HEK293 (cell line): ENCODE measurements around the gene CALHM3.

Experiments used
- KLF9 ChIP-seq: fragments of 450-650 bp; formaldehyde crosslinking; IDR thresholded peaks from 2 replicates; pipeline ENCODE4 v1.5.1; 2016; ENCODE audit warnings: missing biosample characterization, missing genetic modification characterization, low read depth
- ZNF132 ChIP-seq: fragments of 450-650 bp; formaldehyde crosslinking; IDR thresholded peaks from 2 replicates; pipeline ENCODE4 v1.5.1; 2017; ENCODE audit warnings: missing biosample characterization, missing genetic modification characterization, borderline replicate concordance
- ZNF768 ChIP-seq: fragments of 450-650 bp; formaldehyde crosslinking; IDR thresholded peaks from 2 replicates; pipeline ENCODE4 v1.5.1; 2018; ENCODE audit warnings: missing biosample characterization, mild to moderate bottlenecking, missing genetic modification characterization
- TF ChIP-seq, protein P1 (sequence below): fragments of 450-650 bp; formaldehyde crosslinking; IDR thresholded peaks from 2 replicates; pipeline ENCODE4 v1.5.1; 2016; ENCODE audit warnings: missing biosample characterization, missing genetic modification characterization
- TF ChIP-seq, protein P2 (sequence below): fragments of 450-650 bp; formaldehyde crosslinking; IDR thresholded peaks from 2 replicates; pipeline ENCODE4 v1.5.1; 2016; ENCODE audit warnings: missing biosample characterization, missing genetic modification characterization, low read depth
- TF ChIP-seq, protein P3 (sequence below): sonication (generic); formaldehyde crosslinking; IDR thresholded peaks from 2 replicates; pipeline ENCODE4 v1.8.1; 2022; ENCODE audit warnings: mild to moderate bottlenecking, moderate library complexity, missing genetic modification reagents

DNA sequence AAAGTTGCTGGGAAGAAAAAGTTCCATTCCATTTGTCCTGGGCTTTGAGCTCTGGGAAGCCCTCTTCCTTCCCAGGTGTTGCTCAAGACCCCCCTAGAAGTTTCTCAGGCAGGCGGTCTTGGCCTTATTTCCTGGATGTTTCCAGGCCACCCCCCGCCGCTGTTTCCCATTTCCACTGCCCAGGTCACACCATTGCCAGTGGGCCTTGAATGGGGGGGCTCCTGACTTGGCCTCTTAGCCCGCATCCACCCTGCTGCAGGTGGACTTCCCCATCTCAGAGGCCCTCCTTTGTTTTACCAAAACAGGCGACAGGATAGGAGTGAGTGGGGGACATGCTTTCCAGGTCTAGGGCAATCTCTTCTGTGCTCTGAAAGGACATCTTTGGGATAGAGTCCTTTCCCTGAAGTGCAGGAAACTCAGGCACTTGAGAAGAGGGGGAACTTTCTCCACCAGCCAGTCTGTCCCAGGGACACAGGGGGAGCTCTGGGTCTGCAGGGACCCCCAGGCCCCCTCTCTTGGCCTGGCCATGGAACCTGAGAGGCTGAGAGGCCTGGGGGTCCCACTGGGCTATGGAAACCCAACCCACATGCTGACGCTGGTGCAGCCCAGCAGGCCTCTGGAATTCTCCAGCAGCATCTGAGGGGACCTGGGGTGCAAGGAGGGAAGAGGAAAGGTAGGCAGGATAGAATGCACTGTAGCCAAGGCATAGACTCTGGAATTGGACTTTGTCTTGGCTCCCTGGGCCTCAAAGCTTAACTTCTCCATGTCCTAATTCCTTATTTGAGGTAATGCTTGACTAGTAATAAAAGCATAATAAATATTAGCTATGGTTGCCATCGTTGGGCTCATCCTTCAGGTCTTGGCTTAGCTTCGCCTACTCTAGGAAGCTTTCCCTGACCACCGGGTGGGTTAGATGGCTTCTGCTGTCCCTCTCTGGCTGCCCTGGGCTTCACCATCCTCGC is 32.0 kb upstream of the CALHM3 start:
- TF ChIP-seq, protein P1, sequence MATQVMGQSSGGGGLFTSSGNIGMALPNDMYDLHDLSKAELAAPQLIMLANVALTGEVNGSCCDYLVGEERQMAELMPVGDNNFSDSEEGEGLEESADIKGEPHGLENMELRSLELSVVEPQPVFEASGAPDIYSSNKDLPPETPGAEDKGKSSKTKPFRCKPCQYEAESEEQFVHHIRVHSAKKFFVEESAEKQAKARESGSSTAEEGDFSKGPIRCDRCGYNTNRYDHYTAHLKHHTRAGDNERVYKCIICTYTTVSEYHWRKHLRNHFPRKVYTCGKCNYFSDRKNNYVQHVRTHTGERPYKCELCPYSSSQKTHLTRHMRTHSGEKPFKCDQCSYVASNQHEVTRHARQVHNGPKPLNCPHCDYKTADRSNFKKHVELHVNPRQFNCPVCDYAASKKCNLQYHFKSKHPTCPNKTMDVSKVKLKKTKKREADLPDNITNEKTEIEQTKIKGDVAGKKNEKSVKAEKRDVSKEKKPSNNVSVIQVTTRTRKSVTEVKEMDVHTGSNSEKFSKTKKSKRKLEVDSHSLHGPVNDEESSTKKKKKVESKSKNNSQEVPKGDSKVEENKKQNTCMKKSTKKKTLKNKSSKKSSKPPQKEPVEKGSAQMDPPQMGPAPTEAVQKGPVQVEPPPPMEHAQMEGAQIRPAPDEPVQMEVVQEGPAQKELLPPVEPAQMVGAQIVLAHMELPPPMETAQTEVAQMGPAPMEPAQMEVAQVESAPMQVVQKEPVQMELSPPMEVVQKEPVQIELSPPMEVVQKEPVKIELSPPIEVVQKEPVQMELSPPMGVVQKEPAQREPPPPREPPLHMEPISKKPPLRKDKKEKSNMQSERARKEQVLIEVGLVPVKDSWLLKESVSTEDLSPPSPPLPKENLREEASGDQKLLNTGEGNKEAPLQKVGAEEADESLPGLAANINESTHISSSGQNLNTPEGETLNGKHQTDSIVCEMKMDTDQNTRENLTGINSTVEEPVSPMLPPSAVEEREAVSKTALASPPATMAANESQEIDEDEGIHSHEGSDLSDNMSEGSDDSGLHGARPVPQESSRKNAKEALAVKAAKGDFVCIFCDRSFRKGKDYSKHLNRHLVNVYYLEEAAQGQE (tag by site-specific recombination): no peak
- TF ChIP-seq ZNF132 (tag by site-specific recombination): no peak
- TF ChIP-seq, protein P2, sequence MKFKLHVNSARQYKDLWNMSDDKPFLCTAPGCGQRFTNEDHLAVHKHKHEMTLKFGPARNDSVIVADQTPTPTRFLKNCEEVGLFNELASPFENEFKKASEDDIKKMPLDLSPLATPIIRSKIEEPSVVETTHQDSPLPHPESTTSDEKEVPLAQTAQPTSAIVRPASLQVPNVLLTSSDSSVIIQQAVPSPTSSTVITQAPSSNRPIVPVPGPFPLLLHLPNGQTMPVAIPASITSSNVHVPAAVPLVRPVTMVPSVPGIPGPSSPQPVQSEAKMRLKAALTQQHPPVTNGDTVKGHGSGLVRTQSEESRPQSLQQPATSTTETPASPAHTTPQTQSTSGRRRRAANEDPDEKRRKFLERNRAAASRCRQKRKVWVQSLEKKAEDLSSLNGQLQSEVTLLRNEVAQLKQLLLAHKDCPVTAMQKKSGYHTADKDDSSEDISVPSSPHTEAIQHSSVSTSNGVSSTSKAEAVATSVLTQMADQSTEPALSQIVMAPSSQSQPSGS (tag by site-specific recombination): no peak
- no peak for TF ChIP-seq ZNF768 (tag by site-specific recombination)
- TF ChIP-seq KLF9 (tag by site-specific recombination): no peak
- TF ChIP-seq, protein P3, sequence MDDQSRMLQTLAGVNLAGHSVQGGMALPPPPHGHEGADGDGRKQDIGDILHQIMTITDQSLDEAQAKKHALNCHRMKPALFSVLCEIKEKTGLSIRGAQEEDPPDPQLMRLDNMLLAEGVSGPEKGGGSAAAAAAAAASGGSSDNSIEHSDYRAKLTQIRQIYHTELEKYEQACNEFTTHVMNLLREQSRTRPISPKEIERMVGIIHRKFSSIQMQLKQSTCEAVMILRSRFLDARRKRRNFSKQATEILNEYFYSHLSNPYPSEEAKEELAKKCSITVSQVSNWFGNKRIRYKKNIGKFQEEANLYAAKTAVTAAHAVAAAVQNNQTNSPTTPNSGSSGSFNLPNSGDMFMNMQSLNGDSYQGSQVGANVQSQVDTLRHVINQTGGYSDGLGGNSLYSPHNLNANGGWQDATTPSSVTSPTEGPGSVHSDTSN (CRISPR knock-in tag): no peak
